Nephron (organoid): ENCODE data around the gene DOCK10.

Source experiments
- H3K27ac Mint-ChIP-seq, 3 experiments: 2 replicates each; pipeline ENCODE4 v1.8.0; 2020; ENCODE audit warnings: mixed read lengths in 3 of 3, mild to moderate bottlenecking in 2 of 3, moderate library complexity in 1 of 3
- H3K27me3 Mint-ChIP-seq: 2 replicates; pipeline ENCODE4 v1.8.0; 2021; ENCODE audit warnings: low read depth, mild to moderate bottlenecking, moderate library complexity, mixed read lengths
- H3K36me3 Mint-ChIP-seq: 2 replicates; pipeline ENCODE4 v1.8.0; 2020; ENCODE audit warnings: low read depth, mixed read lengths
- H3K4me1 Mint-ChIP-seq: 2 replicates; pipeline ENCODE4 v1.8.0; 2020; ENCODE audit warnings: mixed read lengths
- H3K4me3 Mint-ChIP-seq, 3 experiments: 2 replicates each; pipeline ENCODE4 v1.8.0; 2020; ENCODE audit warnings: mild to moderate bottlenecking in 3 of 3, mixed read lengths in 3 of 3, moderate library complexity in 2 of 3
- H3K9me3 Mint-ChIP-seq: 2 replicates; pipeline ENCODE4 v1.8.0; 2020; ENCODE audit warnings: mixed read lengths
- TF ChIP-seq, protein P1 (sequence below), 3 experiments: fragments of 200-600 bp; sonication (generic); IDR thresholded peaks; one replicate each; pipeline ENCODE4 v1.5.0; 2021; ENCODE audit warnings: antibody characterized with exemption in 3 of 3; ENCODE audit not compliant: unreplicated experiment in 3 of 3

The DOCK10 gene

DNA sequence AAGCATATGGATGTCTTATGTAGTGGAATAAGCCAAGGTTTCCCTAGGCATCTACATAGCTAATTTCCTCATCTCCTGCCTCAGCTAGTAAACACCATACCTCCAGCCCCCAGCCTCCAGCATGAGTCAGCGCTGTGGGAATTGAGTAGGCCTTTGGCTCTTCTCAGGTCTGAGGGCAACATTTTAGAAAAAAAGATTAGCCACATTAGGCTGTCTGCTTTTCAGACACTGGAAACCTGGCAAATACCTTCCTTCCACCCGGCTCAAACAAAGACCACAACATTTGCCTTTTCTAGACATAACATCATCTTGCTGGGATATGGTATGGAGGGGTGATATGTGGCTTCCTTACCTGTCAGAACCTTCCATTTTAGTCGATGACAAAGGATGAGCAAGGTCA lies 320.0 kb downstream of the DOCK10 start:
- H3K36me3 Mint-ChIP-seq: no peaks in the 10 kb centered on the region
- H3K27me3 Mint-ChIP-seq: no peaks in the 10 kb centered on the region
- H3K27ac Mint-ChIP-seq: no peak overlapping the region
- no peak overlapping the region for H3K4me3 Mint-ChIP-seq
- TF ChIP-seq, protein P1, sequence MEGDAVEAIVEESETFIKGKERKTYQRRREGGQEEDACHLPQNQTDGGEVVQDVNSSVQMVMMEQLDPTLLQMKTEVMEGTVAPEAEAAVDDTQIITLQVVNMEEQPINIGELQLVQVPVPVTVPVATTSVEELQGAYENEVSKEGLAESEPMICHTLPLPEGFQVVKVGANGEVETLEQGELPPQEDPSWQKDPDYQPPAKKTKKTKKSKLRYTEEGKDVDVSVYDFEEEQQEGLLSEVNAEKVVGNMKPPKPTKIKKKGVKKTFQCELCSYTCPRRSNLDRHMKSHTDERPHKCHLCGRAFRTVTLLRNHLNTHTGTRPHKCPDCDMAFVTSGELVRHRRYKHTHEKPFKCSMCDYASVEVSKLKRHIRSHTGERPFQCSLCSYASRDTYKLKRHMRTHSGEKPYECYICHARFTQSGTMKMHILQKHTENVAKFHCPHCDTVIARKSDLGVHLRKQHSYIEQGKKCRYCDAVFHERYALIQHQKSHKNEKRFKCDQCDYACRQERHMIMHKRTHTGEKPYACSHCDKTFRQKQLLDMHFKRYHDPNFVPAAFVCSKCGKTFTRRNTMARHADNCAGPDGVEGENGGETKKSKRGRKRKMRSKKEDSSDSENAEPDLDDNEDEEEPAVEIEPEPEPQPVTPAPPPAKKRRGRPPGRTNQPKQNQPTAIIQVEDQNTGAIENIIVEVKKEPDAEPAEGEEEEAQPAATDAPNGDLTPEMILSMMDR (IDR thresholded peaks at IDR 0.05; ENCODE audit: unreplicated experiment in 3 of 3): no peak
- H3K9me3 Mint-ChIP-seq: peaks cover 11% of the 10 kb centered on the region
- peaks cover 22% of the 10 kb centered on the region for H3K4me1 Mint-ChIP-seq

DNA sequence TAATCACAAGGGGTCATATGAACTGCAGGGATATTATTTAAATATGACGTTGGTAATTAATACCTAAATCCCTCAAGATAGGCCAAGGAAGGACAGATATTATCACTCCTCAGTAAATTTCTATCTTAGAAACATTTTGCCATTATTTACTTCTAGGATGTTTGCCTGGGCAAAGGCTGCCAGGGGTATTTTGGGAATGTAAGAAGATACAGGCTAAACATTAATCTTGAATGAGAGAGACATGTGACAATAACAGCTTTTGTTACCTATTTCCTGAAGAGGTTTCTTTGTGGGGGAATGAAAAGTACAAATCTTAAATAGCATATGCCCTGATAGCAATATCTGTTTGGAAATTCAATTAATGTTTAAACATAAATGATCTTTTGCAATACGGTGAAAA lies 325.3 kb downstream of the DOCK10 start:
- H3K27ac Mint-ChIP-seq: no peak overlapping the region
- TF ChIP-seq, protein P1 (IDR thresholded peaks at IDR 0.05; ENCODE audit: unreplicated experiment in 3 of 3): no peak
- H3K4me1 Mint-ChIP-seq: peaks cover 16% of the 10 kb centered on the region
- no peaks in the 10 kb centered on the region for H3K36me3 Mint-ChIP-seq
- H3K9me3 Mint-ChIP-seq: no peaks in the 10 kb centered on the region
- H3K27me3 Mint-ChIP-seq: peaks cover 8% of the 10 kb centered on the region
- no peak overlapping the region for H3K4me3 Mint-ChIP-seq

DNA sequence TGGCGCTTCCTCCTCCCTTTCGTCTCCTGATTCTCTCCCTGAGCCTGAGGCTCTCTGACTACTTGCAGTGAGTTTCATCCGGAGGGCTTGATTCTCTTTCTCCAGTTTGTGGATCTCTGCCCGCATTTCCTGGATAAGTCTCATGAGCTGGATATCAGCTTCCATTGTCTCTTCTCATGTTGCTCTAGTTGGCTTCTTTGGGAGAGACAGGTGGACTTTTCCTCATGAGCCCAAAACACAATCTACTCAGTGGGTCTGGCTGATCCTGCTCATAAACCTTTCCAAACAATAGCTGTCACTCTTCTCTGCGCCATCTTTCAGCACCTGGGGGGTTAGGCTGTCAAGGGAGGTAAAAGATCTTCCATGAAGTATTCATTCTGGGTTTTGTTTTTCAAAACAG lies 326.1 kb downstream of the DOCK10 start, which contains the start of gene CCDC195:
Gene CCDC195, minus strand, starts transcription at position 165 of the 400 bp plus-strand sequence. Its CDS starts 0 bp downstream, at position 165.
- Mint-ChIP-seq H3K4me1 (peaks cover 22% of the 10 kb centered on the region), H3K27ac (no peak within 1 kb of the TSS), H3K4me3 (peak within 1 kb of the TSS in 1 of 3 experiments; percentile 23), H3K27me3 (peaks cover 8% of the 10 kb centered on the region), H3K9me3 (no peaks in the 10 kb centered on the region), H3K36me3 (no peaks in the 10 kb centered on the region)
- TF ChIP-seq, protein P1 (IDR thresholded peaks at IDR 0.05; ENCODE audit: unreplicated experiment in 3 of 3): no peak
